Thyroid gland (tissue), 4 donors: ENCODE results near the gene ADGRE2.

Experiments
- CTCF ChIP-seq, 6 experiments: fragments of 200-600 bp in 3 of 6; fragments of 450-650 bp in 3 of 6; sonication (generic) in 3 of 6; IDR thresholded peaks; one replicate each; pipeline ENCODE4 v1.5.1; 2016 to 2019; ENCODE audit warnings: antibody characterized with exemption in 6 of 6, mild to moderate bottlenecking in 2 of 6, inconsistent platforms in 1 of 6, moderate library complexity in 1 of 6
- POLR2A ChIP-seq, 2 donors: fragments of 450-650 bp; IDR thresholded peaks; one replicate each; pipeline ENCODE4 v1.6.1; 2017; ENCODE audit warnings: antibody characterized with exemption in 2 of 2, mild to moderate bottlenecking in 2 of 2, moderate library complexity in 1 of 2

GRCh38 chr19:14782626-14783409 is 4.5 kb upstream of the ADGRE2 start:
- no peak for TF ChIP-seq POLR2A (IDR thresholded peaks at IDR 0.05)
- TF ChIP-seq CTCF (IDR thresholded peaks at IDR 0.05) = no peak
